Measurements from ENCODE around the gene JAKMIP2. TPM values are rescaled to one million over a fixed set of nuclear protein-coding genes. Genes with fewer than 3 reads are reported as not detected.
"Not testable (repeated sequence)": the region's sequence is repeated elsewhere in the genome, so short reads cannot be mapped to it uniquely, and the experiment has no call there.

JAKMIP2 gene
- total RNA-seq, 1 experiment from 2014 or later, result 0.58 TPM

DNA sequence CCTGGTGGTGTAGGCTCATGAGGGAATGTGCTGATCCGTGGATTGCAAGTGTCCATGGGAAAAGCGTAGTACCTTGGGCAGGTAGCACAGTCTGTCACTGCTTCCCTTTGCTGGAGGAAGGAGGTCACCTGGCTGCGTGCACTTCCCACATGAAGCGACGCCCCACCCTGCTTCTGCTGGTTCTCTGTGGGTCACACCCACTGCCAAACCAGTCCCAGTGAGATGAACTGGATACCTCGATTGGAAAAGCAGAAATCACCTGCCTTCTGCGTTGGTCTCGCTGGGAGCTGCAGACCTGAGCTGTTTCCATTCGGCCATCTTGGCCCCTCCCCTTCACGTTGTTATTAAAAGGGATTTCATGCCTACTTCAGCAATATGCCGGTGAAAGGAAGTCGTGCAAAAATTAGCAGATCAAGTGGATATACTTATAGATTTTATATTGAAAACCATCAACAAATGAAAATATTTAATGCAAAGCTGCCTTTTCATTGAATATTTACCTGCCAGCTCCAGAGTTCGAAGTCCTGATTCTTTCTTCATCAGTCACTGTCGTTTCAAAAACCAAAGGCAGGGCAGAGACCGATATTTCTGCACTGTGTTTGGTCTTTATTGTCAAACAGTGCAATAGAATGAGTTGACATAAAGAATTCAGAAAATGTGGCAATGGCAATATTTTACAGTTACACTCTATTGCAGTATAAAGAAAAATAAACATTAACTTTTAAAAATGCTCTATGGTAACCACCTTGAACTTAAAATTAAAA is 123.2 kb downstream of the JAKMIP2 start:
- DNase-seq (ENCODE audit: low read depth), result no peak

DNA sequence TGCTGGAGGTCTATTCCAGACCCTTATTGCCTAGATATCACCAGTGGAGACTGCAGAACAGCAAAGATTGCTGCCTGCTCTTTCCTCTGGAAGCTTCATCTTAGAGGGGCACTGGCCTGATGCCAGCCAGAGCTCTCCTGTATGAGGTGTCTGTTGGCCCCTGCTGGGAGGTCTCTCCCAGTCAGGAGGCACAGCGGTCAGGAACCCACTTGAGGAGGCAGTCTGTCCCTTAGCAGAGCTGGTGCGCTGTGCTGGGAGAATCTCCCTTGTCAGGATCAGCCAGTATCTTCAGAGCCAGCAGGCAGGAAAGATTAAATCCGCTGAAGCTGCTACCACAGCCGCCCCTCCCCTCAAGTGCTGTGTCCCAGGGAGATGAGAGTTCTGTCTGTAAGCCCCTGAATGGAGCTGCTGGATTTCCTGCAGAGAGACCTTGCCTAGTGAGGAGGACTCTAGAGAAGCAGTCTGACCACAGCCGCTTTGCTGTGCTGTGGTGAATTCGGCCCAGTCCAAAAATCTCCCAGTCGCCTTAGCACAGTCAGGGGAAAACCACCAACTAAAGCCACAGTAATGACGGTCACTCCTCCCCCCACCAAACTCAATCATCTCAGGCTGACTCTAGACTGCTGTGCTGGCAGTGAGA is 124.1 kb downstream of the JAKMIP2 start:
- peak; percentile 8 for DNase-seq (ENCODE audit: low read depth)

DNA sequence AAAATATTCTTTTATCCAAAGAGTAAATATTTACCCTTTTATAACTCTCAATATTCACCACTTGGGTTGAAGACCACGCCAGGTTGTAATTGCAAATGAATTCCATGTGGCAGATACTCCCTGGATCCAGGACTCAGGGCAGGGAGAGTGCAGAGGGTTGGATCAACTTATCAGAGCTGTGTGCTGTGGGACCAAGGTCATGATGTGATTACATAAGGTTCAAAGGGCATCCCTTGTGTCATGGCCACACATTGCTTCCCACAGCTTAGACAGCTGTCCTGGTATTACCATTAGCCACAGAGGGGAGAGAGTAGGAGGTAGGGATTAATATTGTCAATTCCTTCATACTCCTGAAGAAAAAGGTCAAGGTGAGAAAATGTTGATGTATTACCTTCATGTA is 133.9 kb downstream of the JAKMIP2 start:
- no peak for DNase-seq (ENCODE audit: low read depth)

DNA sequence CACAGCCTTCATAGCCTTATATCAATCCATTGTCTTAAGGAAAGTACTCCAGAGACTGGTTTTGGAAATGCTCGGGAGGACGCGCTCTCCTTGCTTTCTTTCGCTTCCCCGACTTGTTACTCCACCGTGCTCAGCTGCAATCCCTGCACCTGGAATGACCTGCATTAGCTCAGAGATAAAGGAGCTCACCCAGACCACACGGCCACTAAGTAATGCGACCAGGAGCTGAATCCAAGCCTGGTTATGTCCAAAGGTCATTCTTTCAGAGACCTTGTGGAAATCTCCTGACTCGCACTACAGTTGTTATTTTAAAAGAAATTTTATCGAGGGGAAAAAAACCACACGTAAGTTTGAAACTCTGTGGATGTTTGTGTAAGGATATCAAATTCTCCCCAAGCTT is 137.3 kb downstream of the JAKMIP2 start:
- no peak for DNase-seq (ENCODE audit: low read depth)

DNA sequence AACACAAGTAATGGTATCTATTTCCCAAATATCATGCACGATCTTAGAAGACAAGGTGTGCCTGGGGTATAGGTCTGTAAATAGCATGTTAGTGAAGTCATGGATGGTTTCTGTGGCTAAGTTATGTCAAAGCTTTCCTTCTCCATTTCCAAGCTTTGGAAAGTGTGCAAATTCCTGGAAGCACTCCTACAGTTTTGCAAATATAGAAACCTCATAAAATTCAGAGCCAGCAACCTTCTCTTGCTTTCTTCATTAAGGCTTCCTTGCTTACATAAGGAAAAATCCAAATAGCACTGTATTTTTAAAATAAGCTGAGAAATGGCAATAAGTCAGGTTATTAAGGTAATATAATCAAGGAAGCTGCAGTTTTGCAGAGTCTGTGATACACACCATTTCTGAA is 138.1 kb downstream of the JAKMIP2 start:
- DNase-seq (ENCODE audit: low read depth), result no peak

DNA sequence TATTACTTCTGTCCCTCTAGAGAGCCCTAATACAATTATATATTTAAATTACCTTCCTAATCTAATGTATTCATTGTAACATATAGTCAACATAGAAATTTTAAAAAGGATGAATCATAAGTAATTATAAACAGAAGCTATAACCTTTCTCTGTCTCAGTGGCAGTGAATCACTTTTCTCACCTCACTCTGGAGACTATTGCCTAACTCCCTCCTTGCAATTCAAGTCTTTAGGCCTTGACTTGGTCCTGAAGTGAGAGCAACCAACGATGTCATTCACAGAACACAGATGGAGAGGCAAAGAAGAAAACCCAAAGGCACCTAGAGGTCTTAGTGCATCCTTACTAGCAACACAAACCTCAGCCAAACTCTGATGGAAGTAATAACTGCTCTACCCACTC is 139.4 kb downstream of the JAKMIP2 start:
- peak; percentile 5 for DNase-seq (ENCODE audit: low read depth)

DNA sequence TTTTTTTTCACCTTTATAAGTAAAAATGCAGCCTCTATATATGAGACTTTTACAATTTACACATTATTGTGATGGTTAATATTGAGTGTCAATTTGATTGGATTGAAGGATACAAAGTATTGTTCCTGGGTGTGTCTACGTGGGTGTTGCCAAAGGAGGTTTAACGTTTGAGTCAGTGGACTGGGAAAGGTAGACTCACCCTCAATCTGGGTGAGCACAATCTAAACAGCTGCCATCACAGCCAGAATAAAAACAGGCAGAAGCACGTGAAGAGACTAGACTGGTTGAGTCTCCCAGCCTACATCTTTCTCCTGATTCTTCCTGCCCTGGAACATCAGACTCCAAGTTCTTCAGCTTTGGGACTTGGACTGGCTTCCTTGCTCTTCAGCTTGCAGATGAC is 139.9 kb downstream of the JAKMIP2 start:
- DNase-seq (ENCODE audit: low read depth), result no peak

DNA sequence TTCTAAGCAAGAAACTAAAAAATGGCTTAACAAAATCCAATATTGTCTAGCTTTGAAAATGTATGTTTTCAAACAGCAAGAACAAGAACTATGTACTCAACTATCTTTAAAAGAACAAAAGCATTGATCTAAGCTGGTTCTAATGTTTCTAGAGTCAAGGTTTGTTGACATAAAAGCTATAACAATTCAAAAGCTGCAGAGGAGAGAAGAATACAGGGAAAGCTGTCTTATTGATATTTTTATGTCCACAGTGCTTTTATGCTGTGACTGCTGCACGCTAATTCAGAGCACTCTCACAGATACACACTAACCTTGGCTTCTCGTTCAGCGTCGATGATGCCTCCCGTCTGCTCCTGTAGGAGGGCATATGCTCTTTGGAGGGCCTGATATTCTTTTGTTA is 143.2 kb downstream of the JAKMIP2 start:
- DNase-seq (ENCODE audit: low read depth), result no peak

DNA sequence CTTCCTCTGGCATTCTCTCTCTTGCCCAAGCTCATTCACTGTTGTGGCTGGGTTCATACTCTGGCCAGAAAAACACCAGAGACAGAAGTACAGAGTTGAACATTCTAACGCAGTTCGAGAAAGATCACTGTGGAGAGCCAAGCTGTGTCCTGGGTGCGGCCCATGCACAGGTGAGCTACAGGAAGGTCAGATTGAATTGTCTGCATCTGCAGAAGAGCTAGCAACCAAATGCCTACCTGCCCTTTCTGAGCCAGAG is 145.9 kb downstream of the JAKMIP2 start:
- DNase-seq (ENCODE audit: low read depth), result no peak

DNA sequence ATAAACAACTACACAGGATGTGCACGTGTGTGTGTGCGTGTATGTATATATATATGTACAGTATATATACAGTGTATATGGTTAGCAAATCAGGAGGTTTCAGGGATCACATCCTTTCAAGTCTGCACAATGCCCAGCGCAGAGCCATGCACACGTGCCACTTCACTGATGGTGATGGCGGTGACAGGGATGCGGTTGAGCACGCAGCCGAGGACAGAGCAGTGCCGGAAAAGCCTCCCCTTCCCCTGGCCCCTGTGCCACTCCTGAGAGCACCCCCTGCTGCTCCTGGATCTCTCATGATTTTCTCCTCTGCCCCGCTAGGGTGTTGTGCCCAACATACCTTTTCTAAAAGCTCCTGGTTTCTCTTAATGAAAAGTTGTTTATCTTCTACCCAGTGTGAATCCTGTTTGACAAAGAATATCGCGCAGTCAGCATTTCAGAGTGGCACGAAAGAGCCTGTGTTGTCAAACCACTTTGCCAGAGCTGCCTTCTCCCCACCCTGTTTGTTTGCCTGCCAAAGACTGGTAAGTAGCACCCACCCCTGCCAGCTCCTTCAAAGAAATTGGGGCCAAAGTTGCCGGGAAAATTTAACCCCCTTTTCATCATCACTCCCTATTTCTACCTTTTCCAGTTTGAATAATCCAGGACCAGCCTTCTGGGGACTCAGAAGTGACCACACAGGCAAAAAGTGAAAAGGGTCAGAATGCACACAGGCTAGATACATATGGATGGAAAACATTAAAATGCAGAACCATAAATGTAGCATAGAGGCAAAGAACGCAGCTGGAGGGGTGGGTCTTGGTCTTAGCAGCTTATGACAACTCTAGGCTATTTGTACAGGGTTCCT is 146.4 kb downstream of the JAKMIP2 start:
- DNase-seq (ENCODE audit: low read depth), result no peak

DNA sequence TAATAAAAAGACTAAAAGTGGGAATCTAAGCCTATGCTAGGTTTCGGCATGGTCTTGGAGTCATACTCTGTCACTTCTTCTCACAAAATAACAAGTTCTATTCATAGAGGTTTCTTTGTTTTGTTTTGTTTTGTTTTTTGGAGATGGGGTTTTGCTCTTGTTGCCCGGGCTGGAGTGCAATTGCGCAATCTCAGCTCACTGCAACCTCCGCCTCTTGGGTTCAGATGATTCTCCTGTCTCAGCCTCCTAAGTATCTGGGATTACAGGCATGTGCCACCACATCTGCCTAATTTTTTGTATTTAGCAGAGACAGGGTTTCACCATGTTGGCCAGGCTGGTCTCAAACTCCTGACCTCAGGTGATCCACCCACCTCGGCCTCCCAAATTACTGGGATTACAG is 147.1 kb downstream of the JAKMIP2 start:
- not testable (repeated sequence) for DNase-seq (ENCODE audit: low read depth)

DNA sequence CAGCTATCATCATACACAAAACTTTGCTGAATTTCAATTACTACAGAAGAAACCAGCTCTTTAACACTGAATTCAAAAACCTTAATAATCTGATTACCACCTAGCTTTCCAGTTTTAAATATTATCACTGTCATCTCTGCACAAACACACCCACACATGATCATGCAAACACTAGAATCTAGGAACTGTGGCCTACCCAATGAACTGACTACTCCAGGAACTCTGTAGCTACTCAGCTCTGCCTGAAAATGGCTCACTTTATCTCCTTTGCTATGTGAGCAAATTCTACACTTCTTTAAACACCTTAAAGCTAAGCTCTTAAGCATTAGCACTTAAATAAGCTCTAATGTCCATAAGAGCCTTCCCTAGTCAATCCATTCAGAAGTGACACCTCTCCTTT is 149.4 kb downstream of the JAKMIP2 start:
- no peak for DNase-seq (ENCODE audit: low read depth)

DNA sequence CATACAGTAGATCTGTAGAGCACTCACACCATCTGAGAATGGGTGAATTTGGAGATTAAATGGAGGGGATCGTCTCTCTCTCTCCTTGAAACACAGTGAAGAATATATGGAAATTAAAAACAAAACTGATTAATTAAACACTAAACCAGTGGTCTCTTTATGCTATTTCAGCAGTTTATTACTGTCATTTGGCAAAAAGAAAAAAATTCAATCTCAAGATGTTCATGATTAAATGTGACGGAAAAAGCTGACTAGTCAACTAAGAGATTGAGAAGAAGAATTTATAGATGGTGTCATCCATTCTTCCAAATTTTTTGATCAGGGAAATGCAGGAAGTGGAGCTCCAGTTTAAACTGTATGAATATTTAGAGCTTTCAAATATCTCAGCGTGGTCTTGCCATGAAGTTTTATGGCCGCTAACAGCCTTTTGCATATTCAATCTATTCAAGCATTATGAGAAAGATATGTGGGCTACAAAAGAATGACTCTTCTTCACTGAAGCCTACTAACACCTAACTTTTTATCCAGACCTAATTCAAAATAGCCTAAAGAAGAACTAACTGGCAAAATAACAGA is 151.0 kb downstream of the JAKMIP2 start:
- DNase-seq (ENCODE audit: low read depth), result no peak

DNA sequence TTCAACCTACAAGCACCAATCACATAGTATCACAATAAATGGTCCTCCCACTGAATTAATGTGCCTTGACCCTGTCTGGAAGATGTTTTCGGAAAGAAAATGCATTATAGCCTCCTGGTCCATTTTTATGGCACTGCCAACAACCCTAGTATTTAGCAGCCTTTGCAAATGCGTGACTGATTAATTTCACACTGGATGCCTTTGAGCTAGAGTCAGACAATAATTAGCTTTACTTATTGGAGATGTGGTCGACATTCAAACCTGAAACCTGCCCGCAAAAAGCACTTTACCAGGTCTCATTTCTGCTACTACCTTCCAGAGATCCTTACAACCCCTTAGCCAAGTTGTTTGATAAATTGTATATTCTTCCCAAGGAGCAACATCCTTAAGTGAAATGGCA is 153.3 kb downstream of the JAKMIP2 start:
- DNase-seq (ENCODE audit: low read depth), result no peak

DNA sequence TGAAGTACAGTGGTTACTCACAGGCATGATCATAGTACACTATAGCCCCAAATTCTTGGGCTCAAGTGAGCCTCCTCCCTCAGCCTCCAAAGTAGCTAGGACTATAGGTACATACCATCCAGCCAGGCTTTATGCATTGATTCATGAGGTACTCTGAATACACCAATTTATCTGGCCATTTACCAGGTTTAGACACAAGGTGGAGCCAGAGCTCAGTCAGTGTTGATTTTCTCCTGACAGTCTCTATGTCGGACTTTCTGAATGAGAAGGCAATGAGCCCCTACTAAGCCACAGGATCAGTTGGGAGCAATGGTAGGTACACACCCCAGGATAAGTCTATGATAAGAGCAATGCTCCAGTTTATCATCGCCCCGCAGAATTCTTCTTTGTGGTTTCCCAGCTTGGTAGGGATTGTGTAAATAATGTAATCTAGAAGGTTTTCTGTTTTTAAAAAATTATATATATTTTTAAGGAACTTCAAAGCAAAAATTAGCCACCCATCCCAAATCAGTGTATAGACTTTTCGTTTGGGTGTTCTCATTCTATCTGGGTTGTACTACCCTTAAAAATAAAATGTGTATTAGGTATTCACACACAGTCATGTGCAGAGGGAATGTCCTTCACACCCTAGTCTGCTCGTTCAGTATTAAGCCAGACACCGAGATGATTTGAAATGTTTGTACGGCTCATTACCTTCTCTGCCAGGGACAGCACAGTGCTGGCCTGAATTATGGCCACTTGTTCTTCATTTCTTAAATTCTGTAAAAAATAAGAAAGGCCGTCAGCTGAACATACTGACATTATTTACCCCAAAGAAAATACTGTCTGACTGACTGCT is 154.3 kb downstream of the JAKMIP2 start:
- DNase-seq (ENCODE audit: low read depth), result peak; percentile 63

DNA sequence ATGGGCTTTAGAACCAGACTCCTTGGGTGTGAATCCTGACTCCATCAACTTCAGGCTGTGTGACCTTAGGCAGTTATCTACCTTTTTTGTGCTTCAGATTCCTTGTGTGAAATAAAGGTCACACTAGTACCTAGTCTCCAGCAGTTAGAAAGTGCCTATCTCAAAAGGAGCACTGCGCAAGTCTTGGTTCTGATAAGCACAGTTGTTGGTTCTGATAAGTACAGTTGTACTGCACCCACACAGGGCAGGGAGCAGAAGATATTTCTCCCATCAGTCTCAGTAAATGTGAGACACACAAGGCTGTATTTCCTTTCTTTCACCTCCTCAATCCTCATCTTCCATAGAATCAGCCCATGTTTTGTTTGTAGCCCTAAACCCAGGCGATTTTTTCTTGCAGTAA is 156.1 kb downstream of the JAKMIP2 start:
- no peak for DNase-seq (ENCODE audit: low read depth)

DNA sequence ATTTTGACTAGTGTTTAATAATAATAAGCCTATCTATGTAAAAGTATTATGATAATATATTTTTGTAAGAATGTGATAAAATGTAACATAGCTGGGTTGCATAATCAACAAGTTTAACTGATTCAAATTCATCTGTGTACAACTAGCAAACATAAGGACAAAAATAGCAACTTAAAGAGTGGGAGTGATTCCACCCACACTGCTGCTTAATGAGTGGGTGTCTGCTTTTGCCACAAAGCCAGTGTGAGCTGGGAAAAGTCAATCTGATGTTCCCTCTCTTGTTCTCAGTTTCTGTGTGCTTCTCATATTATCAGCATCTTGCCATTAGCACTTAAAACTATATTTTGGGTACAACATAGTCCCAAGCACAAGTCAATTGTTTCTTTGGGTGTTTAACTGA is 161.5 kb downstream of the JAKMIP2 start:
- DNase-seq (ENCODE audit: low read depth), result no peak

DNA sequence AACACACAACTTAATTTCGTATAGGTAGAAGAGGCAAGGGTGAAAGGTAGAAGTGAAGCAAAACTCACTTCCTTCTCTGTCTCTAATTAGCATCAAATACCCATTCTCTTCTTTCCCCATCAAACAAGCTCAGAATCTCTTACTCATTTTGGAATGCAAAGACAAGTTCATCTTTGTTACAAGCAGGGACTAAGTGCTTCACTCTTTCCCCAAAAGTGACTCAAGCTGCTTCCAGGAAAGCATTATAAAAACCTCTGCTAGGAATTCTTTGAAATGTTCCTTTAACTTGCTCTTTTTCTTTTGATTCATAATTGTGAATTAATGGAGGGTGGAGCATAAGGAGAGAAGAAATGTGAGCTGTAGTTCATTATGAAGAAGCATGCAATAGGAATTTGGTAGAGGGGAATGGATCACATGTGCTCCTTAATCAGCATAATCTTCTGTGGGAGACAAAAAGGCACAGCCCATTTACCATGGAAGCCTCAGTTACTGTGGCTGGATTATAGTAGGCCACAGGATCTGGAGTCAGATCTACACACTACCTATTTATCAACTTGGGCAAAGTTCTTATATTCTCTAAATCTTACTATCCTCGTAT is 163.1 kb downstream of the JAKMIP2 start:
- DNase-seq (ENCODE audit: low read depth), result no peak

DNA sequence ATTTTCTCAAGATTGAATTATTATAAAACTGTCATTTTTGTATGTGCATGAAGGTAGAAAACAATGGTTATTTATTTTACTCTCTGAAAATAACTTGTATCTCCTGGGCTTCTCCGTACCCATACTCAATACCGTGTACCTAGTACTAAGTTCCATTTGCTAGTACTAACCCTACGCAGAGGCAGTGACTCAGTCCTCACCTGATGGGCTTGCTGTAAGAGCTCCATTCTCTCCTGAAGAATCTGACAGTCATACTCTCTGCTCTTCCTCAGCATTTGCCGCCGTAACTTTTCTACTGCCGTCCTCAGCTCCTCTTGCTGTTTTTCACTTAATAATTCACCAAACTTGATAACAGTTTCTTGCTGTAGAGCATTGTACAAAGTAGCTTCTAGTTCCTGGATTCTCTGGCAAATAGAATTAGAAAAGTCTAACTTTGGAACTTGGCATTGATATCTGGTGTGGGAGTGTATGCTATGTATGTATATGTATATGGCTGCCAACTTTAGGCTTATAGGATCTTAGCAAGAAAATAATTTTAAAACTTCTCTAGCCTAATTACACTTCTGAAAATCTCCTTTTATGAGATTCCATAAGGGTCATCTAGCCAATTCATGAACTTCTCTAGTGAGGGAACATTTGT is 164.7 kb downstream of the JAKMIP2 start:
- DNase-seq (ENCODE audit: low read depth), result no peak

DNA sequence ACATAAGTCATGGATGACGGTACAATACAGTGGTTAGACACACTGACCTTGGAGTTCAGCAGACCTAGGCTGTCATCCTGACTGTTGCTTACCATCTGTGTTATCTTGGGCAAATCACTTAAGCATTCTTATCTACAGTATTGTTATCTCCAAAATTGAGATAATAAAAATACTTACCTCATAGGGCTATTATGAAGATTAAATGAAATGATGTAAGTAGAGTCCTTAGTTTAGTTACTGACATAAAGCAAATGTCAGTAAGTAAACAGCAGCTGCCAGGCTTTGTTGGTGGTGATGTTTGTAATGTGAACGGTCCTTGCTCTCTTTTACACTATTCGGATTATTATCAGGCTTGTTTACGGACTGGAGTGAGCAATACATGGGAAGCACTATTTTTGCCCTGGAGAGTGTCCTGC is 165.3 kb downstream of the JAKMIP2 start:
- no peak for DNase-seq (ENCODE audit: low read depth)

All from HT1080 (cell line).